Measurements from ENCODE around the gene PPFIA4.

The PPFIA4 gene

DNA sequence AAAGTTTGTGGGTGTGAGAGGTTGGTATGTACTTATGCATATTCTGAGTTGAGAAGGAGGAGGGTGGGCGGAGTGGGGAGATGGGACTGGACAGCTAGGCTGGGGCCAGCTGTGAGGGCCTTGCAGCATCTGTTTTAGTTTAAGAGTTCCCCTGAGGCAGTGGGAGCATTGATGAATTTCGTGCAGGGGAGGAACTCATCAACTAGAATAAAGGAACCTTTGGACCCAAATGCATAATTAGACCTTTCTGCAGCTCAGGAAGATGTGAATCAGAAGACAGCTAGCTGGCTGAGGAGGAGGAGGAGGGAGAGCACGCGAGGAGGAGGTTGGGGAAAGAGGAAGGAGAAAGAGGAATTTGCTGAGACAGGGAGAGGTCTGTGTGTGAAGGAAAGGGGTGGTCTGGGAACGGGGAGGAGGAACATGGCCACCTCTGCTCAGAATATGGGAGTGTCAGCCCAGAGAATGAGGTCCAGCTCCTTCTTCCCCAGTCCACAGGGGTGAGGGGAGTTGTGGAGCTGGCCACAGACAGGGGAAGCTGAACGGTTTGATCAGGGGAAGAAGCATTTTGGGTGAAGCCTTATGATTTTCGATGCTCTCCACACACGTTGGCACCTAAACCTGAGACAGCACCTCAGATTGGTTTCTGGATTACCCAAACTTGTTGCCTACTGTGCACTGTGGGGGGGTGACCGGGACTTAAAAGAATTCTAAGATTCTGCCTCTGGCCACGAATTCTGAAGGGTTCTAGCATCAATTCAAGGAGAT, 31.8 kb downstream of the PPFIA4 start:
- Mint-ChIP-seq H3K4me3 (no peak overlapping the region), H3K27ac (no peak overlapping the region), H3K4me1 (no peaks in the 10 kb centered on the region), H3K9me3 (no peaks in the 10 kb centered on the region), H3K27me3 (no peaks in the 10 kb centered on the region)
- ATAC-seq (no peak), DNase-seq (no peak)

DNA sequence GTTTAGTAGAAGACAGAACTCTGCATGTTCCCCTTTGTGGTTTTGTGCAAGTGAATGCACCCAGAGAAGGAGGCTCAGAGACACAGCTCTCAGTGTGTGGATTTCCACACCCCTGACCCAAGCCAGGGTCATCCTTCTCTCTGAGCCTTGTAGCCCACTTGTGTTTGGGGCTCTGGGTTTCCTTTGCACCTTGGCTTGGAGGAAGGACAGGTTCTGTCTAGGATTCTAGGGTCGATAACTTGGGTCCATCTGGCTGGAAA, 32.3 kb downstream of the PPFIA4 start:
- H3K27me3 Mint-ChIP-seq: no peaks in the 10 kb centered on the region
- DNase-seq (no peak), ATAC-seq (no peak)
- H3K4me3 Mint-ChIP-seq: no peak overlapping the region
- H3K27ac Mint-ChIP-seq: no peak overlapping the region
- no peaks in the 10 kb centered on the region for H3K9me3 Mint-ChIP-seq
- H3K4me1 Mint-ChIP-seq: no peaks in the 10 kb centered on the region

DNA sequence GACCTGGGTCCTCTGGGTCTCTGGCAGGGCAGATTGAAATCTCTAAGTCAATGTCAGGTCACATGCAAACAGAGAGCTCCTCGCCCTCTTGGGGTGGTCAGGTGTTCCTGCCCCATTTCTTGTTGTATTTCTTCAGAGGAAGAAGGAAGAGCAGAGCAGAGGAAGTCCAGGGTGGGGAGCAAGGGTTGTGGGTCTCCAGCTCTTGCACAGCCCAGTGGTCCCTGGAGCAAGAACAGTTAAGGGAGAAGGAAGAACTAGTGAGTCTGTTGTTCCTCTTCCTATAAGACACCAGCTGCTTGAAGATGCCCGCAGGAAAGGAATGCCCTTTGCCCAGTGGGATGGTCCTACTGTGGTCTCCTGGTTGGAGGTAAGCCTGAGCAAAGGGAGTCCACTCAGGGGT, 33.2 kb downstream of the PPFIA4 start:
- H3K4me3 Mint-ChIP-seq: no peak overlapping the region
- peak overlapping the region in 1 of 2 donors; percentile 29 for H3K27ac Mint-ChIP-seq
- H3K27me3 Mint-ChIP-seq: no peaks in the 10 kb centered on the region
- no peak for DNase-seq
- no peak for ATAC-seq
- no peaks in the 10 kb centered on the region for H3K4me1 Mint-ChIP-seq
- no peaks in the 10 kb centered on the region for H3K9me3 Mint-ChIP-seq

DNA sequence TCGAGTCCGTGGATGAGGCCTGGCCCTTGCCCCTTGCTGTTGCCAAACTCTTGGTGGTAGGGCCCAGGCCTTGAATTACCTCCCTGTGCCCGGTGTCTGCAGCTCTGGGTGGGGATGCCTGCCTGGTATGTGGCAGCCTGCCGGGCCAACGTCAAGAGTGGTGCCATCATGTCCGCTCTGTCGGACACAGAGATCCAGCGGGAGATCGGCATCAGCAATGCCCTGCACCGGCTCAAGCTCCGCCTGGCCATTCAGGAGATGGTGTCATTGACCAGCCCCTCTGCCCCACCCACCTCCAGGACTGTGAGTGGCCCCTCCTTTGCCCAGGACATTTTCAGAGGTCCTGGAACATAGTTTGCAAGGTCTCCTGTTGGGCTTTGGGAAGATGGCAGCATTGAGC, 33.8 kb downstream of the PPFIA4 start:
- H3K27me3 Mint-ChIP-seq: no peaks in the 10 kb centered on the region
- no peak overlapping the region for H3K27ac Mint-ChIP-seq
- DNase-seq (no peak), ATAC-seq (no peak)
- no peaks in the 10 kb centered on the region for H3K9me3 Mint-ChIP-seq
- no peak overlapping the region for H3K4me3 Mint-ChIP-seq
- no peaks in the 10 kb centered on the region for H3K4me1 Mint-ChIP-seq

DNA sequence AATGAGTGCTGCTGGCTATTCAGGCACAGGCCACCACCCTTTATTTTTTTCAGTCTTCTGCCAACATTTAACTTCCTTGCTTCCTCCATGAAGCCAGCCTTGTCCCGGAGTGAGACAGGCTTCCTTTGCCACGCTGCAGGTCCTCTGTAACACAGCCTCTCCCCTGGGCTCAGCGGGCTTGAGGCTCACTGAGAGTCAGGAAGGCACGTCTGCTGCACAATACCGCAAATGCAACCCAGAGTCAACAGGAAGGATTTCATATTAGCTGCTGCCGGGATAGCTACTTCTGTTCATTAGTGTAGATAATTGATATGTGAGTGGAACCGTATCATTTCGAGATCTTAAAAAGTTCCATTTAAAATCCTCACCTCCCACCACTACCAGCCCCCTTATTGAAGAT, 37.0 kb downstream of the PPFIA4 start:
- H3K4me1 Mint-ChIP-seq: no peaks in the 10 kb centered on the region
- ATAC-seq (no peak), DNase-seq (no peak)
- no peak overlapping the region for H3K4me3 Mint-ChIP-seq
- H3K27ac Mint-ChIP-seq: no peak overlapping the region
- H3K27me3 Mint-ChIP-seq: no peaks in the 10 kb centered on the region
- no peaks in the 10 kb centered on the region for H3K9me3 Mint-ChIP-seq

DNA sequence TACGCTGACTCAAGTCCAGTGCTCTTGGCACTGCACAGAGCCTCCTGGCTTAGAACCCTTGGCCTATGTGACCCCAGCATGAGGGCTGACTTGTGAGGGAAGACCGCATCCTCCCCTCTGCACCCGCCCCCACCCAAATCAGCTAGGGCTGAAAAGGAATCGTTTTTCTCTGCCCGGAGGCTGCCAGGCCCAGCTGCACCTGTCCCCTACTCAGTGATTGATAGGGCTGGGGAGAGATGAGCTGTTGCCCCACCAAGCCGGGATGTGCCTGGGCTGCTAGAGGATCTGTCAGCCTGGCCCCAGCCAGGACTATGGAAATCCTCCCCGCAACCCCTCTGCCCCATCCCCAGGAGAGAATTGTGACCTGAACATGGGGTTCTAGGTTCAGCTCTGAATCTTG, 38.9 kb downstream of the PPFIA4 start:
- Mint-ChIP-seq H3K27me3 (no peaks in the 10 kb centered on the region), H3K4me3 (no peak overlapping the region), H3K4me1 (no peaks in the 10 kb centered on the region), H3K27ac (no peak overlapping the region), H3K9me3 (no peaks in the 10 kb centered on the region)
- DNase-seq (no peak), ATAC-seq (no peak)

DNA sequence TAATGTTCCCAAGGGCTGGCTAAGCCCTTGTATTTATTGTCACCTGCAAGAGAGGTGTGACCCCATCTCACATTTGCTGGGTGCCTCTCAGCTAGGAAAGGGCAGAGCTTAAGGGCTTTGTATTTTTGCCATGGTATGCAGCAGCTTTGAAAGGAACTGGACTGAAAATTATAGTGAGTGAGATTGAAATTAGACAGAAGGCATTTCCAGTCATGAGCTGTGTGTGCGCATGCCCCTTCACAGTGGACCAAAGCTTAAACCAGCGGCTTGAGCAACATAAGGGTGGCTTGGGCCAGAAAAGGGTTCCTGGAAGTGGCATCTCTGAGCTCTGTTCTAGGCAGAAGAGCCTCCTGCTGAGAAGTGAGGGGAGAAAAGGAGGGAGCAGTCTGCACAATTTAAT, 39.7 kb downstream of the PPFIA4 start:
- no peaks in the 10 kb centered on the region for H3K4me1 Mint-ChIP-seq
- no peak overlapping the region for H3K4me3 Mint-ChIP-seq
- no peaks in the 10 kb centered on the region for H3K27me3 Mint-ChIP-seq
- no peak for ATAC-seq
- H3K9me3 Mint-ChIP-seq: no peaks in the 10 kb centered on the region
- no peak overlapping the region for H3K27ac Mint-ChIP-seq
- no peak for DNase-seq

DNA sequence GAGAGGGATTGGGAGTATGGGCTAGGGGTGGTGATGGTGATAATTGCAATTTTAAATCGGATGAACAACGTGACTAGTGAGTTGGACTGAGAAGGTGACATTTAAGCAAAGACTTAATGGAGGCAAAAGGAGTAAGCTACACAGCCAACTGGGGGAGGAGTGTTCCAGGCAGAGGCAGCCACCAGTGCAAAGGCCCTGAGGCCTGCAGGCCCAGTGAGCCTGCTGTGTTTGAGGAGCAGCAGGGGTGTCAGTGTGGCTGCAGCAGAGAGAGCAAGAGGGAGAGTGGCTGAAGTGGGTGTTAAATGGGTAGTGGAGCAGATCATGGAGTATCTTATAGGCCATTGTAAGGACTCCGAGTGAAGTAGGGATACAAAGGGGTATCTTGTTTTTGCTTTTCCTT, 40.7 kb downstream of the PPFIA4 start:
- H3K4me3 Mint-ChIP-seq: no peak overlapping the region
- H3K4me1 Mint-ChIP-seq: no peaks in the 10 kb centered on the region
- H3K27me3 Mint-ChIP-seq: no peaks in the 10 kb centered on the region
- DNase-seq (no peak), ATAC-seq (no peak)
- H3K9me3 Mint-ChIP-seq: no peaks in the 10 kb centered on the region
- peak overlapping the region in 1 of 2 donors; percentile 4 for H3K27ac Mint-ChIP-seq

DNA sequence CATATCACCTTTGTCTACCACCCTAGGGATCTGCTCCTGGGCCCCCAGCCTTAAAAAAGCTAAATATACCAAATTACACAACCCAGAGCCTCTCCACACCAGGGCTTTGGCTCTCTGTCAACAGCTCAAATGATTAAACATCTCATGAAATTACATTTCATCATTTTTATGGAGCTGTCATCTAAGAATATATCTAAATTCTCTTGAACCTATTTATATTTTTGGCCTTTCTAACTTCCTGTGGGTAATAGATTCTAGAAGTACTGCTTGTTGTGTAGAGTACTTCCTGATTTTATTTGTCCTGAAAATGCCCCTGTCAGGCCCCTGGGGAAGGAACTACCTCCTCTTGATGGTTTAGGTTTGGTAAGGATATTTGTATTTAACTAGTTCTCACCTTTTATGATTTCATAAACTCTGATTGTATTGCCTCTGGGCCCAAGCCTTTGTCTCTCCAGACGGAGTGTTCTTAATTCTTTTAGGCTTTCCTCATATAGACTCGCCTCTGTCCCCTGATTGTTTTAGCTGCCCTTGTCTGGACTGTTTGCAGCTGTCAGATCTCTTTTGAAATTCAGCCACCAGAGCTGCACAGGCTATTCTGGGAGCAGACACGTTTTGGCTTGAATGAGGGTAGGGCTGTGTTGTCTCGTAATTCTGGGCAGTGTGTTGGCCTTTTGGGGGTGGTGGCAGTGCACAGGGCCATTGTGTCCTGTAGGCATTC, 42.9 kb downstream of the PPFIA4 start:
- no peak for DNase-seq
- peak overlapping the region in 1 of 2 donors; percentile 40 for H3K27ac Mint-ChIP-seq
- no peaks in the 10 kb centered on the region for H3K4me1 Mint-ChIP-seq
- no peak for ATAC-seq
- peaks cover 15% of the 10 kb centered on the region for H3K27me3 Mint-ChIP-seq
- H3K4me3 Mint-ChIP-seq: no peak overlapping the region
- no peaks in the 10 kb centered on the region for H3K9me3 Mint-ChIP-seq

DNA sequence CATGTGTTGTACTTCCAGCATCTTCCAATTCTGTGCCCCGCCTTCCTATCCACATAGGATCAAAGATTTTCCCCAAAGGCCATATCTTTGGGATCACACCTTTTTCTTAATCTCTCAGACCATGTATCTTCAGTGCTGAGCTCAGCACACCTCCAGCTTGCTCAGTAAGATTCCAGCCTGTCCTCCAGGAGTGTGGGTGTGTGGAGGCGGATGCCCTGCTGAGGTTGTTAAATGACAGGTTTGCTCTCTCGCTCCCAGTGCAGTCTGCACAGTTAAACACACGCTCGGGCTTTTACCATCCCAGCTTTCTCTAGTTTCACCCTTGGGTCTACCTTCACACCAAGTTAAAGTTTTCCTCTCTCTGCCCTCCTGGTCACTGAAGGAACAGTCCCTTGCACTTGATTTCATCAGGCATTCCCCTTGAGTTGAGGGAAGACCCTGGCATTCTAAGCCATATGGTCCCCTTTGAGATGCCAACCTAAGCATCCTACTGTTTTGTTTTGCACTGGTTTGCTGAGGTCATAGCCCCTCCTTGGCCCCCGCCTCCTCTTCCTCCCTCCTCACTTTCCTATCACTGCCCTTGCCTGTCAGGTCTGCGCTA, 45.8 kb downstream of the PPFIA4 start:
- Mint-ChIP-seq H3K27ac (no peak overlapping the region), H3K4me1 (peaks cover 6% of the 10 kb centered on the region), H3K9me3 (no peaks in the 10 kb centered on the region), H3K27me3 (peaks cover 41% of the 10 kb centered on the region), H3K4me3 (no peak overlapping the region)
- no peak for ATAC-seq
- DNase-seq: no peak

DNA sequence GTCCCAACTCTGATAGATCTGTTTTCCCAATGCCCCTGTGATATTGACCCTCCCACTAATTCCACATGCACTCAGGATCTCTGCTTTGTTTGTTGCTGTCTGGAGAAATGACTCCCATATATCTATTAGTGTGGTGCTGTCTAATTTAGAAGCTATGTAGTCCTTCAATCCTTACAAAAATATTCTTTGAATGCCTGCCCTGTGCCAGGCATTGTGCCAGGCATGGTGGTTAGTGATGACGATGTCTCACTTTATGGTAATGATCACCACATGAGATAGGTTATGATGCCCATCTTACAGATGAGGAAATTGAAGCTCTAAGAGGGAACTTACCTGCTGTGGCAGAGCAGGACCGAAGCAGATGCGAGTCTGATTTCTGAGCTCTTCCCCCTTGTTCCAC, 46.6 kb downstream of the PPFIA4 start:
- H3K4me1 Mint-ChIP-seq: peaks cover 6% of the 10 kb centered on the region
- peaks cover 49% of the 10 kb centered on the region for H3K27me3 Mint-ChIP-seq
- no peak for DNase-seq
- H3K9me3 Mint-ChIP-seq: no peaks in the 10 kb centered on the region
- ATAC-seq: no peak
- H3K27ac Mint-ChIP-seq: no peak overlapping the region
- no peak overlapping the region for H3K4me3 Mint-ChIP-seq

DNA sequence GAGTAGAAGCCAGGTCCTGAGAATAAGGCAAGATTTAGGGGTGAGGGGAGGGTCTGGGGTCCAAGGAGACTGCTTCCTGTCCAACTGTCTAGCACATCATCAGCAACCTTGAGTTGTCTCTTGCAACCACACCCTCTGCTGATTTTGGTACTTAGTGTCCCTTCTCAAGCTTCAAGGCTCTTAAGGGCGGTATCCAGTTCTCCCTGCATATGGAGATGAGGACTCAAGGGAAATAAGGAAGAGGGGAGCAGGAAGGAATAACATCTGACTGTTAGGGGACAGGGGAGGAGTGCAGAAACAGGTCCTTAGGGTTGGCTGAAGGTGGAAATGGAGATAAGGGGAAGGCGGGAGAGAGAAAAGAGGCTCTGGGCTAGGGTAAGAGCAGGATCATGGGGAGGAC, 47.2 kb downstream of the PPFIA4 start:
- Mint-ChIP-seq H3K27me3 (peaks cover 53% of the 10 kb centered on the region), H3K27ac (no peak overlapping the region), H3K9me3 (no peaks in the 10 kb centered on the region), H3K4me1 (peaks cover 6% of the 10 kb centered on the region), H3K4me3 (no peak overlapping the region)
- no peak for ATAC-seq
- DNase-seq: no peak

DNA sequence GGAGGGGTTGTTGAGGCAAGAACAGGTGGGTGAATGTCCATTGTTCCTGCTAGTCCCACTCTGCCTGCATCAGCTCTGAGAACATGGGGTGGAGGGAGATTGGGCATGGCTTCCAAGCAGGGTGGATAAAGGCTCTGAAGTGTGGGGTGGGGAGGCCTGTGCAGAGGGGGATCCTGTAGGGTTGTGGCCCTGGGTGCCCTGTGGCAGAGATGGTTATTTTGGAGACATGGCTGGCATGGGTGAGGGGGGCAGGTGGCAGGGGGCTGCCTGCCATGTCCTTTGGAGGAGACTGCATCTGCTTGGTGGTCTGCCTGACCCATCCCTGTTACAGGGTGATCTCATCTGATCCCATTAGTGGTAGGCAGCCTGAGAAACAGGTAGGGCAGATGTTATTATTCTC, 48.3 kb downstream of the PPFIA4 start:
- Mint-ChIP-seq H3K27ac (no peak overlapping the region), H3K27me3 (peaks cover 62% of the 10 kb centered on the region), H3K4me1 (peaks cover 6% of the 10 kb centered on the region), H3K9me3 (no peaks in the 10 kb centered on the region), H3K4me3 (peak overlapping the region in 1 of 2 donors; percentile 41)
- DNase-seq (no peak), ATAC-seq (no peak)

DNA sequence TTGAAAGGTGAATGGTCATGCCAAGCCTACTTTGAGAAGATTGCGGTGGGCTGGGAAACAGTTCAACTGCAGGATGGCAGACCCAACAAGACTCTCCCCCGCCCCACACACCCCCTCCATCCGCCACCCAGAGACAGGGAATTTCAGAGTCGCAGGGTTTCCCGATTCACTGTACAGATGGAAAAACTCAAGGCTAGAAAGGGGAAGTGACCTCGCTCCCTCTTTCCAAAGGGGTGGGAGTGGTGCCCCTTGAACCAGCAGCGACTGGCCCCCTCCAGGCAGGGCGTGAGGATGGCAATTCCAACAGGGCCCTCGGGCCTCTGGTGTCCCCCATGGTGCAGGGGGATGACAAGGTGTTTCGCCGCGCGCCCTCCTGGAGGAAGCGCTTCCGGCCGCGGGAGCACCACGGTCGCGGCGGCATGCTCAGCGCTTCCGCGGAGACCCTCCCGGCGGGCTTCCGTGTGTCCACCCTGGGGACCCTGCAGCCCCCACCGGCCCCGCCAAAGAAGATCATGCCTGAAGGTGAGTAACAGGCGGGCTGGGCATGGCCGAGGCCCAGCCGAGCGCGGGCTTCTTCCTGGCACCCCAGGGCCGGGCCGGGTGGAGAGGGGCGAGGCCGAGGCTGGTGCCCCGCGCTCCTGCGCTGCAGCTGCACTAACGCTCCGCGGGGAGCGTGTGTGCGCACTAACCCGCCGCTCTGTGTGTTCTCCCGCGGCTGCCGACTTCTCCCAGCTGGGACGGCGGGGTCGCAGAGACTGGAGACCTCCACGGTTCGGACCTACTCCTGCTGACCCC, 49.1 kb downstream of the PPFIA4 start:
- peaks cover 68% of the 10 kb centered on the region for H3K27me3 Mint-ChIP-seq
- H3K4me3 Mint-ChIP-seq: peak overlapping the region in 1 of 2 donors; percentile 45
- no peak overlapping the region for H3K27ac Mint-ChIP-seq
- peaks cover 6% of the 10 kb centered on the region for H3K4me1 Mint-ChIP-seq
- ATAC-seq (peak; percentile 74), DNase-seq (peak in 1 of 2 donors; percentile 16)
- H3K9me3 Mint-ChIP-seq: no peaks in the 10 kb centered on the region

DNA sequence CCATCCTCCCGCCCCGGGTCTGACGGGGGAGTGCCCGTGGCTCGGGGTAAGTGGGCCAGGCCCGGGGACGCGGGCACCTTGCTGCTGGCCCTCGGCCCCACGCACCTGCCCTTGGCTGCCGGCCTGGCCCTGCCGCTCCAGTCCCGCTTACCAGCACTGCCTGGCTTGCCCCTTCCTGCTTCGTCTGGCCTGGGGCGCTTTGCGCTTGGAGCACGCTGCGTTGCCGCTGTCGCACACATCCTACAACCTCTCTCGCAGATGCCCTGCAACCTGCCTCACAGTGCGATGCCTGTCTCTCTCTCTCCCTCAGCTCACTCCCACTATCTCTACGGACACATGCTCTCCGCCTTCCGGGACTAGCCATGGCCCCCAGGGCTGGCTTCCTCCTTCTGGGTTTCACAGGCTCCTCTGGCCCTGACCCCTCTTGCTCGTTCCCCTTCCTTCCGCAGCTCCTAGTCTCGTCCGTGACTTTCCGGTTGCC, 49.8 kb downstream of the PPFIA4 start:
- peaks cover 68% of the 10 kb centered on the region for H3K27me3 Mint-ChIP-seq
- H3K4me1 Mint-ChIP-seq: peaks cover 6% of the 10 kb centered on the region
- H3K4me3 Mint-ChIP-seq: peak overlapping the region; percentile 76 to 78
- peak; percentile 54 for ATAC-seq
- H3K27ac Mint-ChIP-seq: no peak overlapping the region
- no peak for DNase-seq
- H3K9me3 Mint-ChIP-seq: no peaks in the 10 kb centered on the region

DNA sequence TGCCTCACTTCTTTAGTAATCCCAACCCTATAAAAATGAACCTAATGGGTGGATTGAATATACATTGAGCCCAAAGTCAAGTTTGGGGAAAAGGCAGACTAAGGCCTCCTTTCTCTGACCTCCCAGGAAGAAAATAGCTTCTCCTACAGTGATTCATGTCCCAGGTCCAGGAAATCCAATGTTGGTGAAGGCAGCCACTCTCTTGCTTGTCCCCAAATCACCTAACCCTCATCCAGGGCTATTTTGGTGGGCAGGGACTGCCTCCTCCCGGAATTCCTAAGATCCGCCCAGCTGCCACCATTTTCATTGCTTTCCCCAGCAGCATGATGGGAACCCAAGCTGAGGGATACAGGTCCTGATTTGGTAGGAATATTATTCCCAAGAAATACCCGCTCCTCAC, 51.1 kb downstream of the PPFIA4 start:
- no peaks in the 10 kb centered on the region for H3K9me3 Mint-ChIP-seq
- no peak overlapping the region for H3K4me3 Mint-ChIP-seq
- peaks cover 76% of the 10 kb centered on the region for H3K27me3 Mint-ChIP-seq
- peaks cover 6% of the 10 kb centered on the region for H3K4me1 Mint-ChIP-seq
- DNase-seq: no peak
- no peak overlapping the region for H3K27ac Mint-ChIP-seq
- no peak for ATAC-seq

All from stimulated activated naive CD8-positive, alpha-beta T cell treated with anti-CD3 and anti-CD28 coated beads, Interleukin-15, amount 100 ng/mL, for 72 hours (primary cell).